Activated CD8-positive, alpha-beta memory T cell treated with anti-CD3 and anti-CD28 coated beads, Interleukin-2, amount 50 U/mL, for 1 hour (primary cell): Measurements from ENCODE around the gene PLEKHH1.
"Not testable (repeated sequence)": the region's sequence is repeated elsewhere in the genome, so short reads cannot be mapped to it uniquely, and the experiment has no call there.

Experiments
- DNase-seq: peaks from one replicate; pipeline ENCODE4 v3.0.0-alpha.2; 2020; ENCODE audit errors: extremely low read depth

Gene PLEKHH1

DNA sequence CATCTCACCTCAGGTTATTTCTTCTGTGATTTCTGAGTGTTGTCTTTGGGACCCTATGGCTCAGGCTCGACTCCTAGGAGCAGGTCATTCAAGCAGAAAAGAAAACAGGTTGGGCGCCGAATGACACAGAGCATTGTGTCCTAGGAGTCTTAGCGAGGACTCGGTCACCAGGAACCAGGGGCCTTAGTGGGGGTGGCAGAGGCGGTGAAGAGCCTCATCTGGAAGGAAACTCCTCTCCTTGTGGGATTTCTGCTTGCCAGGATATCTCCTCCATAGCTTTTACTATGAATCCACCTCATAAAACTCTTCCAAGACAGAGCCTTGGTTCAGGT lies 630 bp downstream of the PLEKHH1 start:
- no peak for DNase-seq

DNA sequence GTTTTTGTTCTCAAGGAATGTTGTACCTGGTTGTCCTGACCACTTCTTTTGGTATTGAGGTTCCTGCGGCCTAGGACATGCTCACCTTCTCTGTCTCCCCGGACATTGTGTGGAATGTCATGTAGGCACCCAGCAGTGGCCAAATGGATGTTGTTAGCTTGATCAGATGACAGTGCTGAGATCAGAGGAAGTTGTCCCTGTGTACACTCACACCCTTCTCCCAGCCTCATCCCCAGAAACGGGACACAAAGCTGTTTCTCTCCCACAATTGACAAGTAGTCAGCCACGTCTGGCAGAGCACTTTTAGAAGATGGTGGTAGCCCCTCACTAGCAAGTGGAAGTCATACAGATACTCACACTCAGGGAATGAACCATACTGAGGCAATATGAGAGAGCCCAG lies 3.0 kb downstream of the PLEKHH1 start:
- DNase-seq = no peak

DNA sequence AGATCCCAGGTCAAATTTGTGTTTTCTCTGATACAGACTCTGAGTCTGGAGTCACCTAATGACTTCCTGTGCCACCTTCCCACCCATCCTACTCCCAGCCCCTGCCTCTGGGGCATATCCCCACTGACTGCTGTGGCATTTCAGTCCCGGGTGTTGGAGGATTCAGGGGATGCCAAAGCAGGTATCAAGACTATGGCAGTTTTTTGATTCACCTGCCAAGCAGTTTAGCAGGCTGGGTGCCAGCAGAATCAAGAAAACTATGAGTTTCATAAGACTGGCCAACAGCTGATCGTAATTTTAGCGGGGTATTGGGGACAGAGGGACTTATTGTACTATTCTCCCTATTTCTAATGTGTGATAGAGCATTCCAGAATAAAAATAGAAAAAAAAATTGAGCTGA lies 4.6 kb downstream of the PLEKHH1 start:
- DNase-seq = no peak

DNA sequence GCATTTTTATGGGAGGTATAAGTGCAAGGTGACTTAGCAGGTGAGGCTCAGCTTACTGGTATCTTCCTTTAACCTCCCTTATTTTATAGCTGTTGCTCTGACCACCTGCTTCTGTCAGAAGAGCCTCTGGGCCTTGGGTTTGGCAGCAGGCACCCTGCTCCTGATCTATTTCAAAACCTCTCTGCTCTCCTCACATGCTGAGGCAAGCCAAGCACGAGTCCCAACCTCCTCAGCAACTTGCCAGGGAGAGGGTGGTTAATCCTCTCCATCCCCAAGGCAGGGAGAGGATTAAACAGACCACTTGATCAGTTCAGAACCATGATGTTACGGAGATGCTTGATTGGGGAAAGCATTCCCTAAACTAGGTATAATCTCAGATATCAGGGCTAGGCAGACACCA lies 5.4 kb downstream of the PLEKHH1 start:
- DNase-seq = no peak

GRCh38 chr14:67539116-67539515 lies 6.0 kb downstream of the PLEKHH1 start:
- no peak for DNase-seq

- DNase-seq = no peak
Measured at GRCh38 chr14:67541448-67542387, 8.6 kb downstream of the PLEKHH1 start.

- not testable (repeated sequence) for DNase-seq
Measured at GRCh38 chr14:67542620-67543019, 9.5 kb downstream of the PLEKHH1 start.

DNA sequence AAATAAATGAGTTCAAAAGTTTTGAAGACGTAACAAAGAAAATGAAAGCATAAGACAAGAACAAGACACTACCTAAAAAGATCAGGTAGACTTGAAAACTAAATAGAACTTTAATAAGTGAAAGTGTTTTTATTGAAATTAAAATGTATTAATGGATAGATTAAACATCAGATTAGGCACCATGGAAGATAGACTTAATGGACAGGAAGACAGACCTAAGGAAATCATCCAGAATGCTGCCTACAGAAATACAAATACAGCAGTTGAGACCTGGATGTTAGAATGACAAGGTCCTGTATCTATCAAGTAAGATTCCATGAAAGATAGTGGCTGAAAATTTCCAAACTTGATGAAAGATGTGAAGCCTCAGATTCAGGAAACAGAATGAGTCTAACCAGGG lies 11.5 kb downstream of the PLEKHH1 start:
- DNase-seq = no peak

DNA sequence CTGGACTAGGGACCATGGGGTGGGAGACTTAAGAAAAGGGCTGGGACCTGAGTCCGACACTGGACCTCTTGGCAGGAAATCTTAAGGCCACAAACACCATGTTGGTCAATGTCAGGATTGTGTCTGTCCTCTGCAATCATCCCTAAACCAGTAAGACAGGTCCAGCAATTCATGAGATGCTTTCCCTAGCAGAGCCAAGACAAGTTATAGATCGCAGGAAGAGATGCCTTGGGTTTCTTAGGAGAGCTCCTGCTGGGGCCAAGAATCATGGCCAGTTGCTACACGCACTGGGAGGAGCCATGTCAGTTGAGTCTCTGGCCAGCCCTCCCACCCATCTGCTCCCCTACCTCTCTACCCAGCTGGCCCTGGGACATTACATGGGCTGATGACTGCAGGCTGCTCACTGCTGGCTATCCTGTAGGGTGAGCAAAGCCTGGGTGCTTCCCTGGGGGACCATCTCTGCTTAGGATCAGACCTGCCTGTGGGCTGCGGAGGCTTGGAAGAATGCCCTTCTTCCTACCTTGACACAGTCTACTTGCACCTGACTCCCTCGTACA lies 14.2 kb downstream of the PLEKHH1 start:
- no peak for DNase-seq

DNA sequence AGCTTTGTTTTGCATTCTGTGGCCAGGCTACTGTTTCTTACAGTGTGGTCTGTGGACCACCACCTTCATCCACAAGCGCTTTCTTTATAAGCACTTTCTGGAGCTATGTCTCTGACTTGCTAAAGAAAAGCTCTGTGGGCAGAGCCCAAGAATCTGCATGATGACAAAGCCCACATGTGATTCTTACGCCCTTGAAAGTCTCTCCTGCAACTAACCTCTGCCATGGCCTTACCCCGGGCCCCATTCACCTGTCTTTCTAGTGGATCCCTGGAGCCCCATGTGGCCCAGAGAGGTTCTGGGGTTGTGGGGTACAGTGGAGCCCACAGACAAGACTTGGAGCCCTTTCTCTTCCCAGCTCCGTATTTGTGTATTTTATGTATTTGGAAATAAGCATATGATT lies 16.6 kb downstream of the PLEKHH1 start:
- DNase-seq = no peak

- DNase-seq = no peak
Measured at GRCh38 chr14:67551123-67551522, 18.0 kb downstream of the PLEKHH1 start.

GRCh38 chr14:67551940-67552339 lies 18.9 kb downstream of the PLEKHH1 start:
- DNase-seq = no peak

DNA sequence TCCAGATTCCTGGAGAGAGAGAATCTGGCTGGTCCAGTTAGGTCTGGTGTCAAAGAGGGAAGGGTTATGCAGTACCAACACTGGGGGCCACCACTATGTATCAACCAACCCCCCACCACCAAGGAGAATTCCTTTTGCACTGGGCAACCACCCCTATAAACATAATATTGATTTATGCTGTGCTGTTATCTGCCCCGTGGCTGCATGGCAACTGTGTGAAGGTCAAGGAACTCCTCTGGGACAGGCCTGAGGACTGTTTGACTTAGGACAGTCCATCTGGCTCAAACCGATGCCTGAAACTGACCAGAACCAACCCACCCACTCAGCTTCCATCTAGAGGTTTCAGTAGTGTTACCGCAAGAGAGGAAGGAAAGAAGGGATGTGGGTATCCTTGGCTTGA lies 20.5 kb downstream of the PLEKHH1 start:
- no peak for DNase-seq

DNA sequence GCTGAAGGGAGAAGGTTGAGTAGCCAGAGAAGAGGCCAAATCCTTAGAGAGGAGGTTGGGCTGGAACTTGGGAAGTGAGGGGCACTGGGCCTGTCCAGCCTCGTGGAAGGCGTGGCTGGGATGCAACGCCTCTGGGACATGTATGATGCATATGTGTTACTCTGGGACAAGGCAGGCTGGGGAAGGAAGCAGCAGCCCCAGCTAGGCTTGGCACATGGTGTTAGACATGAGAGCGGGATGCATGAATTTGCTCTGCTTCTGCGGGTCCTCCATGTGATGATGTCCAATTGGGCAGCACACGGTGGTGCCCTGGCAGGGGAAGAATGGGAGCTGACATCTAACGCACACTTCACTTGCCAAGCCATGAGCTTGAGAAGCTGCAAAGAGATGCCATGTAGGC lies 21.3 kb downstream of the PLEKHH1 start:
- DNase-seq = no peak

DNA sequence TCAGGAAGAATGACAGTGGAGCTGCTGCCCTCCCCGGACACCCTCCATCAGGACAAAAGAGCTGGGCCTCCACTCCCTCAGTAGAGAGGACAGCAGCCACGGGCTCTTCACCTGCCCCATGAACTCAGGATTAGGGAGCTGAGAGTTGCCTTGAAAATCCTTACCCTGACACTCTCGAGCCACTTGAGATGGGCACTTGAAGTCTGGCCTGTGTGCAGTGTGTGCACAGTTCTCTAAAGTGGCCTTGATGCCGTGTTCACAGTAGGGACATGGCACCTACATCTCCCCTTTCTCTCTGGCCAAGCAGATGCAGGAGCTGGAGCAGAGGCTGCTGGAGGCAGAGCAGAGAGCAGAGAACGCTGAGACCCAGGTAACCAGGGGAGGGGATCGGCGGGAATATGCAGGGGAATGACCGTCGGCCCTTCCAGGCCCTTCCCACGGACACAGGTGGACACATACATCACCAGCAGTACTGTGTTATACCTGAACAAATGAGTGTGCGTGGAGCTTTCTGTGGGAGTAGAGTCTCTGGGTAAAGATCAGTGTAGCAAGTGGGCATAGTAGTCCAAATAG lies 22.5 kb downstream of the PLEKHH1 start:
- DNase-seq = no peak

DNA sequence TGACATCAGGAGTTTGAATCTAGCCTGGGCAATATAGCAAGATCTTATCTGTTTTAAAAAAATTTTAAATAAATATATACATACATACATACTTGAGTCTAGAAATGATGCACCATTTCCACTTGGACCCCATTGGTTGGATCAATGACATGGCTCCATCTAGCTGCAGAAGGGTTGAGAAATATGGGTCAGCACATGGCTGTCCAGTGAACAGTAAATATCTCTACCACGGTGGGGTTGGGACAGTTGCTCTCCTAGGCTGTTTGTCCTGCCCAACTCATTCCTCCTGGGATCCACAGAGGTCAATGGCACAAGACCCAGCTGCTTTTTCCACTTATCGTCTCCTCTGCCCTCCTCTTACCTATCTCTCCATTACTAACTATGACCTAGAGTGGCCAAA lies 23.6 kb downstream of the PLEKHH1 start:
- DNase-seq = no peak

DNA sequence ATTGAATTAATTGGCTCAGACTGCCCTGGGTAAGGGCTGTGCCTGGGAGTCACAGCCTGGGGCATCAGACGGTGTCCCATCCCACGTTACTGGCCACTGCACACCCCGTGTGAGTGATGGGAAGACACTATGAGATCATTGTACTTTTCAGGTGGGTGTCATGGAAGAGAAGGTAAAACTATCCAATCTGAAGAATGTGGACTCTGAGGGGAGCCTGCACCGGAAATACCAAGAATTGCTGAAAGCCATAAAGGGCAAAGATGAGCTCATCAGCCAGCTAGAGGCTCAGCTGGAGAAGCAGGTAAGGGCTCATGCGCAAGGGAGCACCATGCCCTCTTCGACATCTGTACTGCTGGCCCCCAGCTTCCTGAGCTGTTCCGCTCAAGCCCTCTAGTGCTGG lies 24.0 kb downstream of the PLEKHH1 start:
- DNase-seq = no peak

- no peak for DNase-seq
Measured at GRCh38 chr14:67557656-67558055, 24.6 kb downstream of the PLEKHH1 start.

DNA sequence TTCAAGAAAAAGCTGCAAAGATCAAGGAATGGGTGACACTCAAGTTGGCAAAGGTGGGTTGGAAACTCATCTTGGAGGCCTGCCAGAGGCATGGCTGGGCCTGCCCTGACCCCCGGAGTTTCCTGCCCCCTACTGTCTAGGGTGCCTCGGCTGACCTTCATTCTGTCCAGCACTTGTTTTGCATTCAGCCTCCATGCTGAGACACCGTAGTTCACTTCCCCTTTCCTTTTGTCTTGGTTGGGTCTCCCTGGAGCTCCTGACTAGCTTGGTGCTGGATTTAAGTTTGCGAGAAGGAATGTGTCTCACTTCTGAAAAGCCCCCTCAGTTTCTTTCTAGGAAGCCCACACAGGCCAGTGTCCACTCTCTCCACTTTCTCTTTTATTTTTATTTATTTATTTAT lies 26.5 kb downstream of the PLEKHH1 start:
- DNase-seq = no peak

DNA sequence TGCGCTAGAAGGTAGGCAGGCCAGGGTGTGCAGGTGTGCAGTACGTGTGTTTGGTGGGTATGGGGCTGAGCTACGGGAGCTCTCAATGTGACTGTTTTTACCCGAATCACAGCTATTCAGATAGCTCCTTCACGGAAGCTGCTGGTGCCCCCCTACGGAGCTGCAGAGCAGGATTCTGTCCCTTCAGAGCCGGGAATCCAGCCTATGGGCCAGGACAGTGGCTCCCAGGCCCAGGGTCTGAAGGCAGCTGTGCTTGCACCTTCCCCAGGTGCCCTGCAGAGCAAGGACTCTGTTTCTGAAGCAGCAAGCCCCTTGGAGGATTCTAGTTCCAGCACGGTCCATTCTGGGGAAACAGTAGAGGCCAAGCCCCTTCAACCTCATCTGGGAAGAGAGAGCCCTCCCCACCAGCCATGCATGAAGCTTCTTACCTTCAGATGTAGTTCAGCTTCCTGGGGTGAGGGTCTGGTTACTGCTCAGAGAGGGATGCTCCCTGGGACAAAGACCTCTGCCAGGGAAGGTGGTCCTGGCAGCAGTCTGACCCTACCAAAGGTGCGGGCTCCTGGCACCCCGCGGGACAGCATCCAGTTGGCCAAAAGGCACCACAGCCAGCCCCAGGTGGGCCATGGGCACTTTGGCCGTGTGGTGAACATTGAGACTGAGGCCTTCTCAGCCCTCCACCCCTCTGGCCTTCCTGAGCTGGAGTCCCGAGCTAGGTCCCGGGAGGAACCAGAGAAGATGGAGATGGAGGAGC lies 29.1 kb downstream of the PLEKHH1 start:
- DNase-seq = no peak

- no peak for DNase-seq
Measured at GRCh38 chr14:67562776-67563150, 29.7 kb downstream of the PLEKHH1 start.

- DNase-seq = no peak
Measured at GRCh38 chr14:67564236-67564635, 31.1 kb downstream of the PLEKHH1 start.

DNA sequence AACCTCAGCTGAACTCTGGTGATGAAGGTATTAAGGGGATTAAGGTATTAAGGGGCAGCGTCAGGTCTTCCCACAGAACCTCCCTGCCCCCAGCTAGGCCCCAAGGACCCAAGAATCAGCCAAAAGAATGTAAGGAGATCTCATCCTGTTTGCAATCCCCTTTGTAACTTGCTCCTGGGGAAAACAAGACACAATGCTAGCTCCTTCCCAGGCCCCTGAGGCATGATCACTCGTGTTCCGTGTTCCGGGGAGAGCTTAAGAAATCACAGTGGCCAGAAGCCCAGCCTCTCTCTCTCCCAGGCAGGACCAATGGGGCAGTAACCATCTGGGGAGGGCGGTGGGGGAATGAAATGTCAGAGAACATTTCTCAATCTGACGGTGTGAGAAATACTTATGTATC lies 33.8 kb downstream of the PLEKHH1 start:
- no peak for DNase-seq
